Stomach (tissue), 9 donors: Measurements from ENCODE around the gene KIFBP. TPM values are rescaled to one million over a fixed set of nuclear protein-coding genes. Genes with fewer than 3 reads are reported as not detected.
"Not testable (repeated sequence)": the region's sequence is repeated elsewhere in the genome, so short reads cannot be mapped to it uniquely, and the experiment has no call there.

ENCODE experiments used
- DNase-seq, 2 donors: peaks; one replicate each; pipeline versions ENCODE4 v3.0.0 to v3.0.0-alpha.2; 2013 to 2019
- H3K27ac ChIP-seq, 5 donors: fragments of 200-600 bp in 4 of 5; sonication (generic) in 4 of 5; one replicate each; pipeline ENCODE4 v1.5.1; 2013 to 2019; ENCODE audit warnings: mild to moderate bottlenecking in 1 of 5, moderate library complexity in 1 of 5
- H3K27me3 ChIP-seq, 3 donors: fragments of 200-600 bp; sonication (generic); one replicate each; pipeline ENCODE4 v1.5.1; 2017 to 2019; ENCODE audit warnings: mixed run types in 1 of 3
- H3K36me3 ChIP-seq, 4 donors: fragments of 200-600 bp; sonication (generic); 1 replicate in 3 of 4; 2 replicates in 1 of 4; pipeline ENCODE4 v1.5.1; 2016 to 2019
- H3K4me1 ChIP-seq, 4 donors: fragments of 200-600 bp; sonication (generic); one replicate each; pipeline ENCODE4 v1.5.1; 2016 to 2019
- H3K4me3 ChIP-seq, 4 donors: fragments of 200-600 bp; sonication (generic) in 3 of 4; one replicate each; pipeline ENCODE4 v1.5.1; 2016 to 2019; ENCODE audit warnings: mild to moderate bottlenecking in 1 of 4
- H3K9me3 ChIP-seq, 4 donors: fragments of 200-600 bp; sonication (generic); one replicate each; pipeline ENCODE4 v1.5.1; 2016 to 2019
- EP300 ChIP-seq: sonication (generic); formaldehyde crosslinking; IDR thresholded peaks from one replicate; pipeline ENCODE4 v1.6.1; 2017; ENCODE audit warnings: antibody characterized with exemption
- POLR2A ChIP-seq, 4 donors: fragments of 450-650 bp; IDR thresholded peaks; one replicate each; pipeline ENCODE4 v1.6.1; 2016; ENCODE audit warnings: antibody characterized with exemption in 4 of 4, control low read depth in 2 of 4, mild to moderate bottlenecking in 1 of 4, moderate library complexity in 1 of 4
- POLR2AphosphoS5 ChIP-seq, 3 donors: sonication (generic); formaldehyde crosslinking; IDR thresholded peaks; one replicate each; pipeline ENCODE4 v1.6.1; 2016; ENCODE audit warnings: antibody characterized with exemption in 3 of 3
- WGBS, 5 donors: extraction: QIAGEN DNeasy Blood & Tissue Kit in 3 of 5; methylation state at CpG; one replicate each; pipeline versions ENCODE4 v1.1.5 to v1.1.7; 2013 to 2018; 5-methylcytosine and 5-hydroxymethylcytosine counted together
- intact Hi-C: fragments of 100-400 bp; cut with DNase I; formaldehyde crosslinking; loops from one replicate; pipeline ENCODE4 v1.15.1; 2023; ENCODE audit warnings: low total_unique reads
- polyA plus RNA-seq, 3 donors: library from polyadenylated mRNA; stranded (reverse); fragments of 200-250 nt; gene quantifications; one replicate each; pipeline ENCODE4 v1.2.3, GENCODE V29; 2013
- total RNA-seq, 5 donors: library from RNA; depleted of rRNA; stranded (reverse); fragments of >200 nt; gene quantifications; one replicate each; pipeline versions ENCODE4 v1.1.0 to v1.2.3, GENCODE V29; 2014 to 2016
- TF ChIP-seq, protein P1 (sequence below), 7 experiments: fragments of 450-650 bp in 4 of 7; fragments of 200-600 bp in 3 of 7; sonication (generic) in 3 of 7; IDR thresholded peaks; one replicate each; pipeline ENCODE4 v1.5.1; 2016 to 2019; ENCODE audit warnings: antibody characterized with exemption in 7 of 7, control low read depth in 2 of 7, mild to moderate bottlenecking in 1 of 7
- donor health status: healthy with polysubstance abuse.
- donor health status: Bipolar disorder and iron deficiency.
- donor health status: healthy.

The KIFBP gene
- total and polyA plus RNA-seq, 8 donors, result 2.3 to 26.7 (median 15.0) TPM

DNA sequence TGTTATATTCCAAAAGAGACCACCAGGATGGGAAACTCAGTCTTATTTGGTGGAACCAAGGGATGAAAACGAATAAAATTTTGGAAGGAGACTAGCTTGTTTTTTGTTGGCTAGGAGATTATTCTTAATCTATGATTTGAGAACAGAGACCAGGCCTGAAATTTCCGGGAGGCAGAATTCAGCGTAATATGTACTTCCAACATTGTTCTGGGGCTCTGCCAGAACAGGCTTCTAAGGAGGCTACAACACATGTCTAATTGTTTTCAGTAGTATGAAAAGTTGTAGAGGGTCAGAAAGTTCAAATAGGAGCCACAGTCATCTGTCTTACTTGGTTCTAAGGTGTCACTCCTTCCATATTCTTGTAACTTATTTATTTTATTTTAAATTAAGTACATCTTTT is 30.9 kb upstream of the KIFBP start:
- Histone ChIP-seq H3K4me1 (peaks cover 21 to 62% (median 39%) of the 10 kb centered on the region in 4 donors), H3K27ac (peak overlapping the region in 4 of 5 donors; percentile 96 to 98 (median 96)), H3K27me3 (no peaks in the 10 kb centered on the region), H3K36me3 (peaks cover 13 to 39% (median 32%) of the 10 kb centered on the region in 4 donors), H3K9me3 (no peaks in the 10 kb centered on the region), H3K4me3 (peak overlapping the region; percentile 92 to 97 (median 94))
- intact Hi-C loops, result no loop called here
- no peak for TF ChIP-seq EP300
- no peak for TF ChIP-seq POLR2A (IDR thresholded peaks at IDR 0.05)
- no peak for TF ChIP-seq POLR2AphosphoS5 (IDR thresholded peaks at IDR 0.05)
- TF ChIP-seq, protein P1, sequence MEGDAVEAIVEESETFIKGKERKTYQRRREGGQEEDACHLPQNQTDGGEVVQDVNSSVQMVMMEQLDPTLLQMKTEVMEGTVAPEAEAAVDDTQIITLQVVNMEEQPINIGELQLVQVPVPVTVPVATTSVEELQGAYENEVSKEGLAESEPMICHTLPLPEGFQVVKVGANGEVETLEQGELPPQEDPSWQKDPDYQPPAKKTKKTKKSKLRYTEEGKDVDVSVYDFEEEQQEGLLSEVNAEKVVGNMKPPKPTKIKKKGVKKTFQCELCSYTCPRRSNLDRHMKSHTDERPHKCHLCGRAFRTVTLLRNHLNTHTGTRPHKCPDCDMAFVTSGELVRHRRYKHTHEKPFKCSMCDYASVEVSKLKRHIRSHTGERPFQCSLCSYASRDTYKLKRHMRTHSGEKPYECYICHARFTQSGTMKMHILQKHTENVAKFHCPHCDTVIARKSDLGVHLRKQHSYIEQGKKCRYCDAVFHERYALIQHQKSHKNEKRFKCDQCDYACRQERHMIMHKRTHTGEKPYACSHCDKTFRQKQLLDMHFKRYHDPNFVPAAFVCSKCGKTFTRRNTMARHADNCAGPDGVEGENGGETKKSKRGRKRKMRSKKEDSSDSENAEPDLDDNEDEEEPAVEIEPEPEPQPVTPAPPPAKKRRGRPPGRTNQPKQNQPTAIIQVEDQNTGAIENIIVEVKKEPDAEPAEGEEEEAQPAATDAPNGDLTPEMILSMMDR (IDR thresholded peaks at IDR 0.05), result no peak
- DNase-seq, result no peak
- WGBS, 5 donors, result 33 to 57% (median 43%) methylated on average over 3 of the region's 3 CpGs

- H3K4me3 ChIP-seq, result no peak overlapping the region
- H3K9me3 ChIP-seq, result no peaks in the 10 kb centered on the region
- no peak overlapping the region for H3K27ac ChIP-seq
- TF ChIP-seq POLR2AphosphoS5 (IDR thresholded peaks at IDR 0.05) (no peak), POLR2A (IDR thresholded peaks at IDR 0.05) (no peak), EP300 (no peak)
- TF ChIP-seq, protein P1 (IDR thresholded peaks at IDR 0.05), result no peak
- H3K36me3 ChIP-seq, result peaks cover 34 to 62% (median 55%) of the 10 kb centered on the region in 4 donors
- peaks cover 21 to 59% (median 36%) of the 10 kb centered on the region in 4 donors for H3K4me1 ChIP-seq
- H3K27me3 ChIP-seq, result no peaks in the 10 kb centered on the region
- intact Hi-C loops, result no loop called here
- WGBS, 5 donors, result 86 to 90% (median 88%) methylated on average over 4 of the region's 4 CpGs
- no peak for DNase-seq
Observed at GRCh38 chr10:68959695-68960527, 28.7 kb upstream of the KIFBP start.

- Histone ChIP-seq H3K9me3 (no peaks in the 10 kb centered on the region), H3K4me1 (peaks cover 2 to 38% (median 13%) of the 10 kb centered on the region in 4 donors), H3K27ac (no peak overlapping the region), H3K4me3 (no peak overlapping the region), H3K27me3 (no peaks in the 10 kb centered on the region), H3K36me3 (peaks cover 66 to 94% (median 87%) of the 10 kb centered on the region in 4 donors)
- no peak for TF ChIP-seq POLR2AphosphoS5 (IDR thresholded peaks at IDR 0.05)
- DNase-seq, result no peak
- 86 to 92% (median 92%) methylated on average over 4 of the region's 4 CpGs for WGBS, 5 donors
- intact Hi-C loops, result no loop called here
Observed at GRCh38 chr10:68963151-68963550, 25.5 kb upstream of the KIFBP start.

- no peak overlapping the region for H3K27ac ChIP-seq
- H3K4me1 ChIP-seq, result no peaks in the 10 kb centered on the region
- no peaks in the 10 kb centered on the region for H3K27me3 ChIP-seq
- H3K9me3 ChIP-seq, result no peaks in the 10 kb centered on the region
- intact Hi-C loops, result no loop called here
- 42 to 71% (median 56%) methylated on average over 5 of the region's 5 CpGs for WGBS, 5 donors
- H3K4me3 ChIP-seq, result no peak overlapping the region
- TF ChIP-seq POLR2A (IDR thresholded peaks at IDR 0.05) (no peak), EP300 (no peak), POLR2AphosphoS5 (IDR thresholded peaks at IDR 0.05) (no peak)
- TF ChIP-seq, protein P1 (IDR thresholded peaks at IDR 0.05), result no peak
- no peak for DNase-seq
- H3K36me3 ChIP-seq, result peaks cover 86 to 100% (median 100%) of the 10 kb centered on the region in 4 donors
Observed at GRCh38 chr10:68973975-68974374, 14.6 kb upstream of the KIFBP start.

GRCh38 chr10:68975936-68976473 is 12.6 kb upstream of the KIFBP start:
- H3K4me3 ChIP-seq, H3K27ac ChIP-seq, DNase-seq, H3K4me1 ChIP-seq, H3K9me3 ChIP-seq, intact Hi-C loops, H3K27me3 ChIP-seq: not testable (repeated sequence)
- 96 to 100% (median 97%) methylated on average over 4 to 5 of the region's 5 CpGs for WGBS, 5 donors
- H3K36me3 ChIP-seq, result peaks cover 80 to 100% (median 100%) of the 10 kb centered on the region in 4 donors

- peaks cover 64 to 100% (median 99%) of the 10 kb centered on the region in 4 donors for H3K36me3 ChIP-seq
- H3K9me3 ChIP-seq, intact Hi-C loops, H3K4me1 ChIP-seq, H3K4me3 ChIP-seq, DNase-seq, H3K27ac ChIP-seq, H3K27me3 ChIP-seq: not testable (repeated sequence)
- WGBS, 5 donors, result 80 to 90% (median 82%) methylated on average over 6 of the region's 6 CpGs
Observed at GRCh38 chr10:68979738-68980137, 8.9 kb upstream of the KIFBP start.
